NCI-H524 (cell line): Measurements from ENCODE around the gene MACROD2.

Experiments used
- DNase-seq, 2 experiments: peaks; one replicate each; lab custom pipeline; 2025; lab: John Stamatoyannopoulos, UW

MACROD2 gene

DNA sequence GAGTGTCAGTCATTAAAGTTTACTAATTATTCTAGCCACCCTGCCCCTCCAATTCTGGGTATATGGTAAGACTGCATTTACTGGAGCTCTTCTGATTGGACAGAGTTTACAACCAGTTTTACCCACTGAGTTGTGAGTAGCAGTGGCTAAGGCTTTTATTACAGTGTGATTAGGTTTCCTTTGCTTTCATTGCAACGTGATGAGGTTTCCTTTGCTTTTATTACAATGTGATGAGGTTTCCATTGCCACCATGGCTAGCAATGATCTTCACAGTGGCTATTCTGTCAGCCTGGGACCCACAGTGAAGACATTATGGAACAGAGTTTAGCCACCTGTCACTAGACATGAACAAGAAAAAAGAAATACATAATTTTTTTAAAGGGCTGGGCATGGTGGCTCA is 1052.3 kb downstream of the MACROD2 start:
- DNase-seq, result no peak

DNA sequence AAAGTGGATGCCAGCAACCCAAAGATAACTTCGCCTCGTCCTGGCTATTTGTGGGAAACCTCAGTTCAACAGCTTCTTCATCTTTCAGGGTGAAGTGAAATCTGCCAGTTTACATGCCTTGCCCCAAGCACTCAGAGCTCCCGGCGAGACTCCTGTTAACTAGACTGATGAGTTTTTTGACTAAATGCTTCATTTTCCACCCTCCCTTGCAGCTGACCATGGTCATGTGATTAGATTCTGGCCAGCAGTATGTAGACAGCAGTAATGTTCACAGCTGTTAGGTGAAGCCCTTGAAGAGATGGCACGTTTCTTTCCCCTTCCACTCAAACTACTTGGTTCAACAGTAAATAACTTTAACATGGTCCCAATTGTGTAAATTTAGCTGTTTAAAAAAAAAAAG is 1060.9 kb downstream of the MACROD2 start:
- no peak for DNase-seq

GRCh38 chr20:15058841-15059240 is 1063.5 kb downstream of the MACROD2 start:
- no peak for DNase-seq

DNA sequence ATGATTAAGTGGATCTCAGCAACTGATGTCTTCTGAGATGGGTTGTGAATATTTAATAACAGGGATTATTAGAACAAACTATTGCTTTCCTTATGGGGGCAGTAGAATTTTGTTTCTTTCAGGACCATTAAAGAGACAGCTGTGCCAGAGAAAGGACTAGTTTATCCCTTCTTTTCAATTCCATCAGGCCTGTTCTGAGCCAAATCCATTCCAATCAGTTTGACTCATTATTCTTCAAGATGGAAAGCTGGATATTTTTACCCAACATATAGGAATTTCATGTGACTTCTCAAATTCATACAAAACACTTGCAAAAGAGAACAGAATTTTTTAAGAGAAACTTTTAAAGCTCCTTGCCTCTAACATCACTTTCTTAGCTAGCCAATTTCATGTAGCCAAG is 1064.1 kb downstream of the MACROD2 start:
- peak in 1 of 2 experiments; percentile 26 for DNase-seq

DNA sequence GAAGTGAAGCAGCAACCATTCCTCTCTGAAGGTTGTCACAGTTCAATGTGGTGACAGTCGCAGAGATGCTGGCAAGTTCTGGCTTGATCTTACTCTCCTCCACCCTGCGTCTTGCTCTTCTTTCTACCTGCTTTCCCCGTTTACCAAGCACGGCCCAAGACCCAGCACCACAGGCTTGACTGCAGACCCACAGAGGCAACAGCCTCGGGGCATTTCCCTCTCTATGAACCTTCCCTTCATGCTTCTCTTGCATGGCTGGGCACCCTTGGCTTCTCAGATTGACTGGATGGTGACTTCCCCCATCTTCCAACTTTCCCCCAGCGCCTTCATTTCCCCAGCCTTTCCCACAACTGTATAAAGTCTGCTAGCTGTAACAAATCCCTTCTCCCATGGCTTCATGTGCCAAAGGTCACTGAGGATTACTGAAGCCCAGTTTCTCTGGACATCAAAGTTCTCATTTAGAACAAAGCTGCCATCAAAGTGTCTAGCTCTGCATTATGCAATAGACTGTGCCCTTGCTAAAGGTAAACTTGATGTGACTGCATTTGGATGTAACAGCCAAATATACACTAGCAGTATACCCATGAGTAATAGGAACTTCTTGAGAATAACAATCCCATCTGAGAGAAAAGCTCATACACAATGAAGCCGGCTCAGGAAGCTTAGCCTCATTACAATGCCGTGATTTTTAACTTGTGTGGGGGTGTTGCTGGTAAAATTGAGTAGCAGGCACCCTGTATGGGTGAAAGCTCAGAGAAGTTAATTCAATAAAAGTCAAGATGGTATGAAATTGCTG is 1065.1 kb downstream of the MACROD2 start:
- no peak for DNase-seq

- DNase-seq, result no peak
These were observed 1065.7 kb downstream of the MACROD2 start for GRCh38 chr20:15061061-15061430.

GRCh38 chr20:15061955-15062354 is 1066.6 kb downstream of the MACROD2 start:
- DNase-seq, result no peak

GRCh38 chr20:15063081-15063480 is 1067.8 kb downstream of the MACROD2 start:
- no peak for DNase-seq

DNA sequence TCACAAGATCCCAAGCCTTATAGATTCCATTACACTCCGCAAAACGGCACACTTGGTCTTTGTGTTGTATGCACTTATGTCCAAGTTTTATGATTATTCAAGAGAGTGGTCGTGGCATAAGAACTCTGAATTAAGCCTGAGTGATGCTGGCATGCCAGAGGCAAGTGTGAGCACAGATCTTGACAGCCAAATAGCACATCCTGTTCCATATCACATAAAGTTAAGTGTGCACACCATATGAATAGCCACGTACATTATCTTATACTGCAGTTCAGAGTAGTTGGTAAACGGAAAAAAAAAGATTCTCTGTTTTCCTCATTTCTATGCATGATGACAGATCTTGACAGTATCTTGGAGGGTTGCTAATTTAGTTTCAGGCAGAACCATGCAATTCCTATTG is 1069.4 kb downstream of the MACROD2 start:
- DNase-seq, result no peak

DNA sequence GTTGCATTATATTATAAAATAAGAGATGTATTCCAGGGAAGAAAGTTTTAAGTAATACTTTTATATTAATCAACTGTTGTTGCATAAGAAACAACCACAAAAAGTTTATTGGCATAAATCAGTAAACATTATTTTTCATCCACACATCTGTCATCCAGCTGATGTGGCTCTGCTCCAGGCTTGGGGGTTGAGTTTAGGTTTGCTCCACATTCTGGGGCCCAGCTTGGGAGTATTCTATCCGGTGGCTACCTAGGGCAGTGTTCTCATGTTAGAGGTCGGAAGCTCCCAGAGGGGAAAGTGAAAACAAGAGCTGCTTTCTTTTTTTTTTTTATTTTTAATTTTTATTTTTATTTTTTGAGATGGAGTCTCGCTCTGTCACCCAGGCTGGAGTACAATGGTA is 1070.5 kb downstream of the MACROD2 start:
- no peak for DNase-seq

GRCh38 chr20:15068486-15068885 is 1073.2 kb downstream of the MACROD2 start:
- DNase-seq, result no peak

GRCh38 chr20:15069355-15069754 is 1074.0 kb downstream of the MACROD2 start:
- no peak for DNase-seq

GRCh38 chr20:15071085-15071808 is 1075.9 kb downstream of the MACROD2 start:
- DNase-seq, result no peak

GRCh38 chr20:15072316-15072715 is 1077.0 kb downstream of the MACROD2 start:
- DNase-seq, result no peak

- no peak for DNase-seq
These were observed 1080.3 kb downstream of the MACROD2 start for GRCh38 chr20:15075586-15075985.

- DNase-seq, result no peak
These were observed 1081.5 kb downstream of the MACROD2 start for GRCh38 chr20:15076785-15077184.

GRCh38 chr20:15077733-15078250 is 1082.5 kb downstream of the MACROD2 start:
- DNase-seq, result no peak

DNA sequence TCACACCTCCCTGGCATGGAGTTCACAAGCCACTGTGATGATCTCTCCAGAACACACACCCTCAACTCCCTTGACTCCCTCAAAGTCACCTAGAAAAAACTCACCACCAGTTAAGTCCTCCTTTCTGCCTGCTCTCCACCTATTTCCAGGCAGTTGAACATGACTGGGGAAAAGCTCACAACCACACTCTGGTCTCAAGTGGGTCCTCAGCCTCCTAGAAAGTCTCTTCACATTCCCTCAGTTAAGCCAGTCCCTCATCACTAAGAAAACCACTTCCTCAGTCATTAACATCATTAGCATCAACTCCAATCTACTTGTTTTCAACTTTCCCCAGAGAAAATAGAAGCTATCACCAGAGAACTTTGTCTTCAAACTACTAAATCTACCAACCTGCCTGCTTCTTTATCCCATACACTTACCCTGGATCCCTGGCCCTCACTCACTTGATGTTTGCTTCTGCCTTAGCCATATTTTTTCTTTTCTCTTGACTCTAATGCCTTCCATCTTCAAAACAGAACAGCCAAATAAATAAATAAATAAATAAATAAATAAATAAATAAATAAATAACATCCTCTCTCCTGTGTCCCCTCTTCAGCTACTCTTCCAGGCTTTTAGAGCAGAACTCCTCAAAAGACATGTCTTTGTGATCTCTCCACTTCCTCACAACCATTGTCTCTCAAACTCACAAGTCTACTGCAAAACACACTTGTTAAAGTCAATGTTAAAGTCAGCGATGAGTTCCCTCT is 1084.5 kb downstream of the MACROD2 start:
- no peak for DNase-seq

GRCh38 chr20:15081261-15081660 is 1085.9 kb downstream of the MACROD2 start:
- DNase-seq, result no peak

GRCh38 chr20:15091421-15092037 is 1096.2 kb downstream of the MACROD2 start:
- no peak for DNase-seq

GRCh38 chr20:15098351-15098750 is 1103.0 kb downstream of the MACROD2 start:
- DNase-seq, result no peak

GRCh38 chr20:15099130-15099529 is 1103.8 kb downstream of the MACROD2 start:
- DNase-seq, result no peak
